HG02852 (cell line): ENCODE measurements around the gene RPL36.

Source experiments
- ATAC-seq: cut with Tn5 transposase; IDR thresholded peaks from one replicate; pipeline ENCODE4 v1.9.1; 2021; ENCODE audit warnings: mild to moderate bottlenecking, moderate library complexity; ENCODE audit not compliant: unreplicated experiment

The RPL36 gene

DNA sequence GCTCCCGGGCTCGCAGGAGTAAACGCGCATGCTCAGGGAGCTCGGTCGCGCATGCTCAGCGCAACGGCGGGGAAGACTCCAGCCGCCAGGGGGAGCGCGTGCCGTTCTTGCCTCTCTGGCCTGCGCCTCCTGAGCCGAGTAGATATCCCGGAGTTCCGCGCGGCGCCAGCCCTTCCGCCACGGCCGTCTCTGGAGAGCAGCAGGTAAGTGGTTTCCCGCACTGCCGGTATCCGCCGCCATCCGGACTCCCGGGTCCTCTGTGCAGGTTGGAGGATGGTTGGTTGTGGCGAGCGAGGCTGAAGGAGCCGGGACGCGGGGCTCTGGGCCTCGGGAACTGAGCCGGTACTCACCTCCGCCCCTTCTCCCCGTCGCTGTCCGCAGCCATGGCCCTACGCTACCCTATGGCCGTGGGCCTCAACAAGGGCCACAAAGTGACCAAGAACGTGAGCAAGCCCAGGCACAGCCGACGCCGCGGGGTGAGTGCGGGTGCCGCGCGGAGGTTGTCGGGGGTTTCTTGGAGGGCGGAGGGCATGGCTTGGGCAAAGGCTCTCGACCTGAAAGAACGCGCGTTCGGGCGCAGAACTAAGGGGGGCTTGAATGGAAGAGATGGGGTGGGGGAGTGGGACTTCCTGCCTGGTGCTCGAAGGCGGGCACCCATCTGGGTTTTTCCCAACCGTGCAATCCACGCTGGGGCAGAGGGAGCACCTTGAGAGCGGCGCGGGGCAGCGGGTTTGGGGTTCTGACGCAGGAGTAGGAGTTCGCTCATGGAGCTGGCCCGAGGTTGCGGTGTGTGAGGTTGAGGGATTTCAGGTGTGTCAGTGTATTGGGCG is at the start of gene RPL36:
Gene RPL36 (plus strand): TSS at position 171 of the 830 bp plus-strand sequence. CDS start 213 bp downstream, at position 384.
- ATAC-seq, result no peak

GRCh38 chr19:5641171-5641570 is 48.9 kb upstream of the RPL36 start:
- no peak for ATAC-seq

GRCh38 chr19:5642204-5642603 is 47.9 kb upstream of the RPL36 start:
- no peak for ATAC-seq

- ATAC-seq, result no peak
Observed at GRCh38 chr19:5643060-5643459, 47.0 kb upstream of the RPL36 start.

- no peak for ATAC-seq
Observed at GRCh38 chr19:5644037-5644436, 46.1 kb upstream of the RPL36 start.

- no peak for ATAC-seq
Observed at GRCh38 chr19:5645409-5645808, 44.7 kb upstream of the RPL36 start.

GRCh38 chr19:5646703-5647102 is 43.4 kb upstream of the RPL36 start:
- ATAC-seq, result no peak

DNA sequence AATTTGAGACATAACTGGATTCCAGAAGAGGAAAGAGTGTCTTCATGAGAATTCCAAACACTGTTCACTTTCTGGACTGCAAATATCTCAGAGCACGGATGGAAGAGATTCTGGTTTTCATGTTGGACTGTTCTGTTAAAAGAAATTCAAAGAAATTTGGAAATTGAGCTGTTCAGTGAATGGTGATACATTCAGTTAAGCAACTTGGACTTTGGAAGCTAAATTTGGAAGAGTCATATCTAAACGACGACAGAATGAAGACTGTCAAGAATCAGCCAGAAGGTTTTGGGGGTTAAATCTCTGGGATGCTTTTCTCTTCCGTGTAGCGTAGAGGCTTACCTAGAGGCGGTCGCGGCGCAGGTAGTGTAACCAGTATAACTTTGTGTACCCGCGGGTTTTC is 41.6 kb upstream of the RPL36 start:
- ATAC-seq, result no peak

DNA sequence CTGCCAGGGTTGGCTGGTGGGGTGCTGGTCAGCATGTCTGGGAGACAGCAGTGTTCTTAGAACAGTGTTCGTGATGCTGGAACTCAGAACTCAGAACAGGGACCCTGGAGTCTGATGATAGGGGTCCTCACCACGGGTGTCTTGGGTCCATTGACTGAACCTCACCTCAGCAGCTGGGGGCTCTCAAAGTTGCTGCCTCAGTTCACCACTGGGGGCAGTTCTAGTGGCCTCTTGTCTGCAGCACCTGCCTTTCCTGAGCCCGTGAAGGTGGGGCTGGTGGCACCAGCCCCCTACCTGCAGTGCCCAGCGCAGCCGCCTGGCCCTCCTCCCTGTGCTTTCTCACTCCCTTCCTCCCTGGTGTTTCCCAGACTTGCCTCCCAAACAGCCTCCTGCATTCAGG is 38.7 kb upstream of the RPL36 start:
- no peak for ATAC-seq

DNA sequence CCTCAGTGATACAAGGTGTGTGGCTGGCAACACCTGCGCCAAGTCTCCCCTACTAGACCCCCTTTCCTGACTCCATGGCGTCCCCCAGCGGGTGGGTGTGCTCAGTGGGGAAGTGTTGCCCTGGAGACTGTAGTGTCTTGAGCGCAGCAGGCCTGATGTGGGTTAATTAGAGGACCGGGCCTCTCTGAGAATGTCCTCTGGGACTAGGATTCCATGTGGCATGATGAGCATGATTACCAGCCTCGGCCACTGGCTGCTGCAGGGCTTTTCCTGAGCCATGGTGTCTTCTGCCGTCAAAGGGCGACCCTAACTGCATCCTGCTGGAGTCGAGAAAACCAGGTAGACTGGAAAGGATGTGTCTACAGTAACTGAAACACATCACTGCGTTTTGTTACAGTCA is 37.8 kb upstream of the RPL36 start:
- no peak for ATAC-seq

DNA sequence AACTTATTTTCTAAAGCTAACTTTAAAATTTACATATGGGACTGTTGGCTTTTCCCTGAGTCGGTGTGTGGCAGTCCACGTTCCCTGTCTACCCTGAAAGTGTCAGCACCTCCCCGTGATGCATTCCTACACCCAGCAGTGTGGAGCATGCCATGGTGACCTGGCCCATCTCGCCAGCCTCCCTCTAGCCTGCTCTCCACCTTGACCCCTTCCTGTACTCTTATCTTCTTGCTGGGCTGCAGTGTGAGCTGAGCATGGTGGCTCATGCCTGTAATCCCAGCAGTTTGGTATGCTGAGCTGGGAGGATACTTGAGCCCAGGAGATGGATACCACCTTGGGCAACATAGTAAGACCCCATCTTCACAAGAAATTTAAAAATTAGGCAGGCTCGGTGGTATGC is 35.2 kb upstream of the RPL36 start:
- no peak for ATAC-seq

- no peak for ATAC-seq
Observed at GRCh38 chr19:5655412-5655811, 34.7 kb upstream of the RPL36 start.

DNA sequence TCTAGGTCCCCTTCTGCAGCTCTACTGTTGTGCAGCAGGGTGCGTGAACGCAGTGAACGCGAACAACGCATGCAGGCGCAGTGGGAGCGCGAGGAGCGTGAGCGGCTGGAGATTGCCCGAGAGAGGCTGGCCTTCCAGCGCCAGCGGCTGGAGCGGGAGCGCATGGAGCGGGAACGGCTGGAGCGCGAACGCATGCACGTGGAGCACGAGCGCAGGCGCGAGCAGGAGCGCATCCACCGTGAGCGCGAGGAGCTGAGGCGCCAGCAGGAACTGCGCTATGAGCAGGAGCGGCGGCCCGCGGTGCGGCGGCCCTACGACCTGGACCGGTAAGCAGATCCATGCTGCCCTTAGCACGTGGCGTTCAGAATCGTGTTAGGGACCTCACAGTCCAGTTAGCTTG is 28.6 kb upstream of the RPL36 start:
- no peak for ATAC-seq

- no peak for ATAC-seq
Observed at GRCh38 chr19:5663904-5664303, 26.2 kb upstream of the RPL36 start.

DNA sequence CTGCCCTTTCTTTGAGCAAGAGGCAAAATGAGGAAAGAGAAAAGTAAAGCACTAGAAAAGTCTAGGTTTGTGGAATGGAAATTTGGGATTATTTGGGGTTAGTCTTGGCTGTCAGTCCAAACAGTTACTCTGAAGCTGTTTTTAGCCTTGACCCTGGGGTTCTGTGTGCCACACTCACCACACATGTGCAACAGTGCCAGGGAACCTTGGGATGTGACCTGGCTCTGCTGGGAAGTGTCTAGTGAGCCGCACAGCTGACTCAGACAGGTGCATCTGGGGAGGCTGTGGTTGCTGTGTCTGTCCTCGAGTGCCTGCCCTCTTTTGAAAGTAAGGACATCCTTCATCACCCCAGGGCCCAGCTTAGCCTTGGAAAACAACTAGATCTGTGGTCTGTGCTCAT is 25.6 kb upstream of the RPL36 start:
- no peak for ATAC-seq

DNA sequence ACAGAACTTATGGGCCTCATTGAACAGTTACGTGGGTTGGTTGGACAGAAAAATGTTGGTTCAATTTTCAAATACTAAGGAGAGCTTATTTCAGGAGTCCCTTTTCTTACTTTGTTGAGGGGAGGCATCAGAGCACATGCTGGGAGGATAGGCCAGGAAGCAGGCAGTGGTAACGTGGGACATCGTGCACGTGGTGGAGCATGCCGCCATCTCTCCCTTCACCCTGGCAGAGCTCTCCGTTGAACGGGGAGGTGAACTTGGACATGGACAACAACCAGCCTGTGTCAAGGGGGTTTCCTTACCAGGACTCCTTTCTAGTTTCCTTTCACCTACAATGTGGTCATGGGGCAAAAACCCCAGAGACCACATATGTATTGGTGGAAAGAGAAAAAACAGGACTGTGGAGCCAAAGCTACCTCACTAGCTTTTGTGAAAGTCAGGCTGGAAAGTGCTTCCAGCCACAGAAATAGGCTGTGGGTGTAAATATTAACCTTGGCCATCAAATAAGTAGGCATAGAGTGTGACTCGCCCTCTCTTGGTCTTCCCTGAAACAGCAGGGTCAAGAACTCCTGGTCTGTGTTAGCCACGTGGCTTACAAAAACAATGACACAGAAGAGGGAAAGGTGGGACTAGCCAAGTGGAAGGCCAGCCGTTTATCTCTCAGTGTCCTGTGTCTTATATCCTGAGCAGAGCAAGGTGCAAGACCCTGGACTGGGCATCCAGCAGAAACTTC is 24.1 kb upstream of the RPL36 start:
- ATAC-seq, result no peak

- no peak for ATAC-seq
Observed at GRCh38 chr19:5666921-5667610, 23.0 kb upstream of the RPL36 start.

GRCh38 chr19:5667751-5668271 is 22.3 kb upstream of the RPL36 start:
- ATAC-seq, result no peak

DNA sequence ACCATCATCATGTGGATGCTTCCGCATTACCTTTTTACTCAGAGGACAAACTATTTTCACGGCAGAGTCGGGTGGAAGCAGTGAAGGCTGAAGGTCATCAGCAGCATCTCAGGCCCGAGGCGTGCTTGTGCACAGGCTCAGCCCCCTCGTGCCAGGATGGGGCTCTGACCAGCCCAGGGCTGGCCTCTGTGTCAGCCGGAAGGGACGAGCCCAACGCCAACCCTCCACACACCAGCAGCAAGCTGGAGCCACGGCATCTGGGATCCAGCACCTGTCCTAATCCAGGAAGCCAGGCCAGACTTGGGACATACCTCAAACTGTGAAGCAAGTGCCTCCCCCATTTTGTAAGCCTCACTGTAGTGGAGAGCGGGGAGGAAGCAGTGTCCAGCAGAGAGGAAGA is 20.9 kb upstream of the RPL36 start:
- no peak for ATAC-seq

DNA sequence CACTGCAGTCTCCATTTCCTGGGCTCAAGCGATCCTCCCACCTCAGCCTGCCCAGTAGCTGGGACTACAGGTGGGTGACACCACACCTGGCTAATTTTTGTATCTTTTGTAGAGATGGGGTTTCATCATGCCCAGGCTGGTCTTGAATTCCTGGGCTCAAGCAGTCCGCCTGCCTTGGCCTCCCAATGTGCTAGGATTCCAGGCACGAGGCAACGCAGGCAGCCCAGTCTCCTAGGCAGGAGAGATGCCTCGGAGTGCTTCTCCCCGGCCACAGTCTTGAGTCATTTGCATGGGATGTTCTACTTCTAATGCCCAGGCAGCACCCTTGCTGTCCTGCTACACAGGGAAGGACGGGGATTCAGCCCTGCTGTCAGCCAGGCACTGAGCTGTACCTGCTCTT is 18.5 kb upstream of the RPL36 start:
- no peak for ATAC-seq

DNA sequence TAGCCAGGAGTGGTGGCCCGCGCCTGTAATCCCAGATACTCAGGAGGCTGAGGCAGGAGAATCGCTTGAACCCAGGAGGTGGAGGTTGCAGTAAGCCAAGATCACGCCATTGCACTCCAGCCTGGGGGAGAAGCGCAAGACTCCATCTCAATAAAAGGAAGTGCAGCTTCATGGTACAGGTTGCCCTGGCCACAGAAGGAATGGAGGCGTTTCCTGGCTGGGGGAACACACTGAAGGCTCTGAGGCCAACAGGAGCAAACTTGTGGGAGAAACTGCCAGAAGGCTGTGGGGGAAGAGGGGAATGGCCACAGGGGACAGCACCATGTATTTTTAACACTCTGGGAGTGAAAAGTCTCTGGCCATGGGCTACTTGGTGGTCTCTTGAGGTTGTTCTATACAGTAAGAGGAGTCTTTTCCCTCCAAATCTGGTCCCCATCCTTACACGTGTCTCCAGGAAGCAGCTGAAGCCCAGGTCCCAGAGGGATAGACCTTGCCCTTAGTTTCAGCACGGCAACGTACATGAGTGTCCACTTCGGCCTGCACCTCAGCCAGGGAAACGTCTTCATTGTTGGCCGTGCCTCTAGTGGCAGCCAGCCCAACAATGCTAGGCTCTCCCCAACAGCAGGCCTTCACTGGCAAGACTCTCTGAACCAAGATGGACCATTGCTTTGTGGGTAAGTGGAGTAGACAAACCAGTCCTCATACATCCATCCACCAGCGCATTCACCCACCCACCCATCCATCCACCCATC is 17.2 kb upstream of the RPL36 start:
- no peak for ATAC-seq
